Measurements from ENCODE around the gene UNC5B. TPM values are rescaled to one million over a fixed set of nuclear protein-coding genes. Genes with fewer than 3 reads are reported as not detected.

The UNC5B gene
- total RNA-seq, 2 experiments from 2014 or later: 0.07 TPM

- POLR2A ChIA-PET: no interaction called here
- intact Hi-C loops (cut with micrococcal nuclease): loop anchor here (5.0 kb wide), 1 partner anchor 381 kb away; no protein-coding TSS in a partner anchor
- no peaks in the 10 kb centered on the region for H3K27me3 Mint-ChIP-seq
Measured at GRCh38 chr10:71288461-71288860, 76.1 kb downstream of the UNC5B start.

GRCh38 chr10:71289421-71290130 lies 77.2 kb downstream of the UNC5B start:
- H3K4me3 Mint-ChIP-seq: no peak overlapping the region
- intact Hi-C loops (cut with micrococcal nuclease): loop anchor here (5.0 kb wide), 1 partner anchor 382 kb away; no protein-coding TSS in a partner anchor
- ATAC-seq (no peak), DNase-seq (no peak)
- no peak for TF ChIP-seq CTCF (IDR thresholded peaks at IDR 0.05)
- H3K36me3 Mint-ChIP-seq (ENCODE audit: low read depth): no peaks in the 10 kb centered on the region
- H3K4me1 Mint-ChIP-seq (ENCODE audit: low read depth): no peaks in the 10 kb centered on the region
- no peaks in the 10 kb centered on the region for H3K9me3 Mint-ChIP-seq
- no peak overlapping the region for H3K27ac Mint-ChIP-seq
- H3K27me3 Mint-ChIP-seq: no peaks in the 10 kb centered on the region
- CTCF ChIA-PET: interaction anchor here (1.1 to 1.2 kb wide), 2 partner anchors 13 to 14 kb away, joined by 3 to 4 read pairs; no protein-coding TSS in a partner anchor
- POLR2A ChIA-PET: no interaction called here

More at GRCh38 chr10:71288461-71288860, 76.1 kb downstream of the UNC5B start:
- DNase-seq (no peak), ATAC-seq (no peak)
- no peaks in the 10 kb centered on the region for H3K36me3 Mint-ChIP-seq (ENCODE audit: low read depth)
- no peak overlapping the region for H3K27ac Mint-ChIP-seq
- CTCF ChIA-PET: no interaction called here
- TF ChIP-seq CTCF (IDR thresholded peaks at IDR 0.05): no peak
- no peaks in the 10 kb centered on the region for H3K4me1 Mint-ChIP-seq (ENCODE audit: low read depth)
- H3K4me3 Mint-ChIP-seq: no peak overlapping the region
- no peaks in the 10 kb centered on the region for H3K9me3 Mint-ChIP-seq

GRCh38 chr10:71290331-71290730 lies 78.0 kb downstream of the UNC5B start:
- no peak overlapping the region for H3K27ac Mint-ChIP-seq
- no peaks in the 10 kb centered on the region for H3K36me3 Mint-ChIP-seq (ENCODE audit: low read depth)
- ATAC-seq (no peak), DNase-seq (no peak)
- no peak for TF ChIP-seq CTCF (IDR thresholded peaks at IDR 0.05)
- no peaks in the 10 kb centered on the region for H3K4me1 Mint-ChIP-seq (ENCODE audit: low read depth)
- H3K4me3 Mint-ChIP-seq: no peak overlapping the region
- no peaks in the 10 kb centered on the region for H3K9me3 Mint-ChIP-seq
- CTCF ChIA-PET: interaction anchor here (1.1 to 1.2 kb wide), 2 partner anchors 12 to 13 kb away, joined by 3 to 4 read pairs; no protein-coding TSS in a partner anchor
- H3K27me3 Mint-ChIP-seq: no peaks in the 10 kb centered on the region
- intact Hi-C loops (cut with micrococcal nuclease): no loop called here
- POLR2A ChIA-PET: no interaction called here

- ATAC-seq (no peak), DNase-seq (no peak)
- Mint-ChIP-seq H3K36me3 (ENCODE audit: low read depth) (no peaks in the 10 kb centered on the region), H3K27ac (no peak overlapping the region), H3K4me3 (no peak overlapping the region), H3K4me1 (ENCODE audit: low read depth) (no peaks in the 10 kb centered on the region), H3K27me3 (no peaks in the 10 kb centered on the region), H3K9me3 (no peaks in the 10 kb centered on the region)
- intact Hi-C loops (cut with micrococcal nuclease): no loop called here
- no peak for TF ChIP-seq CTCF (IDR thresholded peaks at IDR 0.05)
- POLR2A ChIA-PET: no interaction called here
- CTCF ChIA-PET: no interaction called here
Measured at GRCh38 chr10:71290806-71291527, 78.6 kb downstream of the UNC5B start.

GRCh38 chr10:71291528-71291900 lies 79.1 kb downstream of the UNC5B start:
- H3K36me3 Mint-ChIP-seq (ENCODE audit: low read depth): no peaks in the 10 kb centered on the region
- POLR2A ChIA-PET: no interaction called here
- H3K27me3 Mint-ChIP-seq: no peaks in the 10 kb centered on the region
- no peaks in the 10 kb centered on the region for H3K9me3 Mint-ChIP-seq
- ATAC-seq (no peak), DNase-seq (no peak)
- H3K4me3 Mint-ChIP-seq: no peak overlapping the region
- H3K27ac Mint-ChIP-seq: no peak overlapping the region
- TF ChIP-seq CTCF (IDR thresholded peaks at IDR 0.05): no peak
- intact Hi-C loops (cut with micrococcal nuclease): no loop called here
- H3K4me1 Mint-ChIP-seq (ENCODE audit: low read depth): no peaks in the 10 kb centered on the region
- CTCF ChIA-PET: interaction anchor here (1.0 to 1.1 kb wide), 2 partner anchors 8 to 22 kb away, joined by 4 read pairs; no protein-coding TSS in a partner anchor
